Measurements from ENCODE around the gene SEPHS1.

SEPHS1 gene

GRCh38 chr10:13299437-13300287, 48.4 kb downstream of the SEPHS1 start, which contains the start of gene PHYH:
Gene PHYH (minus strand): TSS chr10:13300064. CDS start chr10:13300042, 22 bp downstream.
- DNase-seq (ENCODE audit: extremely low read depth, low read depth) = peak; percentile 64
- TF ChIP-seq CTCF (IDR thresholded peaks at IDR 0.05; ENCODE audit: low read depth, low read length) = no peak

GRCh38 chr10:13298748-13299436, 49.2 kb downstream of the SEPHS1 start:
- no peak for DNase-seq (ENCODE audit: extremely low read depth, low read depth)
- no peak for TF ChIP-seq CTCF (IDR thresholded peaks at IDR 0.05; ENCODE audit: low read depth, low read length)

GRCh38 chr10:13296476-13296875, 51.6 kb downstream of the SEPHS1 start:
- no peak for DNase-seq (ENCODE audit: extremely low read depth, low read depth)
- no peak for TF ChIP-seq CTCF (IDR thresholded peaks at IDR 0.05; ENCODE audit: low read depth, low read length)

DNA sequence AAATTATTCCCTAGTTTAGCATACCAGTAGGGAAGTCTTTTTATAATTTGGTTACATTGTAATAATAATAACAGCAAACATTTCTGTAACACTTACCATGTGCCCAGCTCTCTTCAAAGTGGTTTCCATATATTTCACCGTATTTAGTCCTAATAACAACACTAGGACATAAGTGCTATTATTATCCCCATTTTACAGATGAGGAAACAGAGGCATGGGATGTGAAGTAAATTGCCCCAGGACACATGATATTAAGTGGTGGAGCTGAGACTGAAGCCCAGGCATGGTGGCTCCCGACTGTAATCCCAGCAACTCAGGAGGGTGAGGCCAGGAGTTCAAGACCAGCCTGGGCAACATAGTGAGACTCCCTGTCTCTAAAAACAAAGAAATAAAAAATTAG, 53.3 kb downstream of the SEPHS1 start:
- TF ChIP-seq CTCF (IDR thresholded peaks at IDR 0.05; ENCODE audit: low read depth, low read length) = no peak
- DNase-seq (ENCODE audit: extremely low read depth, low read depth) = no peak

DNA sequence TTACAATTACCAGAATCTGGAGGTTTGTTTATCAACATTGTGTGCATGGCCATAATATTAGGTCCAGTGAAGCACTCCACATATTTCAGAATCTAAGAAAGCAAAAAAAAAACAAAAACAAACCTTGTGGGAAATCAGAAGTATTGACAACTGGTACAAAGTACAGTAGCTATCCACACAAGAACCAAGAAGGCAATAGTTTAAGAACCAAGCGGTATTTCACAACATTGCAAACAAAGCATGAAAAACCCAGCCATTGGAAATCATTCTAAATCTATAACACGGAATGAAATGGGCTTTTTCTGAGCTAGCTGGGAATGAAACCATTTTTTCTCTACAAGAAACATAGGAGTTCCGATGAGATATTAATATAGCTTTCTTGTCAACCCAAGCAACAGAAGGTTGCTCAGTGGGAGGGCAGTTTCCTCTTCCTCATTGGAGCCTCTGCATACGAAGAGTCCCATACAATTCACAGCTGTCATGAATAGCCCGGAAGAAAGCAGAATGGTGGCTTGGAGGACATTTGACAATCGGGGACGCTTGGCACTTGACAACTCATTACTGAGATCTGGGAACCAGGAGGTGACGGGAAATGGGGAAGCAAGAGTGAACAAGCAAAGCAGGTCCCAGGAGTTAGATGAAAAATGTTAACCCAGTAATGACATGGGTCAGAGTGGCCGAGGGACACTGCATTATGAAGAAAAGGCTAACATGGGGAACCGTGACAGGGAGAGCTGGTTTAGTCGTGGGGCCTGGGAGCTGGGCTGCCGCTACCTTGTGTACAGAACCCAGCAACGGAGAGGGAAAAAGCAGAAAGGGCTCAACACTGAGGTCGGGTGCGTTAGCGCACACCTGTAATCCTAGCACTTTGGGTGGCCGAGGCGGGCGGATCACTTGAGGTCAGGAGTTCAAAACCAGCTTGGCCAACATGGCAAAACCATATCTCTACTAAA, 56.0 kb downstream of the SEPHS1 start:
- DNase-seq (ENCODE audit: extremely low read depth, low read depth) = no peak
- no peak for TF ChIP-seq CTCF (IDR thresholded peaks at IDR 0.05; ENCODE audit: low read depth, low read length)

- no peak for TF ChIP-seq CTCF (IDR thresholded peaks at IDR 0.05; ENCODE audit: low read depth, low read length)
- DNase-seq (ENCODE audit: extremely low read depth, low read depth) = no peak
Observed at GRCh38 chr10:13291061-13291460, 57.0 kb downstream of the SEPHS1 start.

Data from AG09319 (cell line).